Astrocyte (in vitro differentiated cells and primary cell): Measurements from ENCODE around the gene SCUBE1. TPM values are rescaled to one million over a fixed set of nuclear protein-coding genes. Genes with fewer than 3 reads are reported as not detected.

Experiments used
- DNase-seq: peaks from one replicate; pipeline ENCODE4 v3.0.0-alpha.2; 2010; ENCODE audit warnings: low read depth
- FAIRE-seq: peaks from 2 replicates; lab custom pipeline; 2011; peaks lifted over from hg19 to GRCh38; lab: Jason Lieb, UNC
- H2AFZ ChIP-seq: 2 replicates; pipeline ENCODE4 v1.6.0; 2012; ENCODE audit warnings: low read depth, low read length, inconsistent platforms
- H3K27ac ChIP-seq: 2 replicates; pipeline ENCODE4 v1.5.1; 2011; ENCODE audit warnings: low read depth, low read length, inconsistent platforms
- H3K27me3 ChIP-seq: 2 replicates; pipeline ENCODE4 v1.6.0; 2011; ENCODE audit warnings: low read length, inconsistent platforms; ENCODE audit not compliant: insufficient read depth
- H3K36me3 ChIP-seq: 2 replicates; pipeline ENCODE4 v1.5.1; 2011; ENCODE audit warnings: low read length, inconsistent platforms; ENCODE audit not compliant: insufficient read depth
- H3K4me1 ChIP-seq: 2 replicates; pipeline ENCODE4 v1.5.1; 2011; ENCODE audit warnings: low read length, inconsistent platforms; ENCODE audit not compliant: insufficient read depth
- H3K4me2 ChIP-seq: 2 replicates; pipeline ENCODE4 v1.6.0; 2012; ENCODE audit warnings: low read length, inconsistent platforms
- H3K4me3 ChIP-seq: 2 replicates; pipeline ENCODE4 v1.5.1; 2011; ENCODE audit warnings: low read depth, mild to moderate bottlenecking, low read length, inconsistent platforms; ENCODE audit not compliant: insufficient read depth
- H3K79me2 ChIP-seq: 2 replicates; pipeline ENCODE4 v1.6.0; 2012; ENCODE audit warnings: mild to moderate bottlenecking, low read length, inconsistent platforms; ENCODE audit not compliant: insufficient read depth
- H3K9ac ChIP-seq: 2 replicates; pipeline ENCODE4 v1.6.0; 2012; ENCODE audit warnings: mild to moderate bottlenecking, low read length, inconsistent platforms
- H3K9me3 ChIP-seq: 2 replicates; pipeline ENCODE4 v1.5.1; 2012; ENCODE audit warnings: low read depth, mild to moderate bottlenecking, low read length, inconsistent platforms; ENCODE audit not compliant: insufficient read depth
- H4K20me1 ChIP-seq: 2 replicates; pipeline ENCODE4 v1.6.0; 2012; ENCODE audit warnings: low read length, inconsistent platforms; ENCODE audit not compliant: insufficient read depth
- H3K27ac Mint-ChIP-seq: one replicate; pipeline ENCODE4 v1.8.0; 2021; ENCODE audit warnings: mild to moderate bottlenecking, mixed read lengths; ENCODE audit not compliant: unreplicated experiment
- H3K27me3 Mint-ChIP-seq: one replicate; pipeline ENCODE4 v1.8.0; 2021; ENCODE audit warnings: low read depth, mixed read lengths; ENCODE audit not compliant: unreplicated experiment
- H3K36me3 Mint-ChIP-seq: one replicate; pipeline ENCODE4 v1.8.0; 2021; ENCODE audit warnings: low read depth, mixed read lengths; ENCODE audit not compliant: unreplicated experiment
- H3K4me1 Mint-ChIP-seq: one replicate; pipeline ENCODE4 v1.8.0; 2021; ENCODE audit warnings: low read depth, mixed read lengths; ENCODE audit not compliant: unreplicated experiment
- H3K4me3 Mint-ChIP-seq: one replicate; pipeline ENCODE4 v1.8.0; 2021; ENCODE audit warnings: mild to moderate bottlenecking, moderate library complexity, mixed read lengths; ENCODE audit not compliant: unreplicated experiment
- H3K9me3 Mint-ChIP-seq: one replicate; pipeline ENCODE4 v1.8.0; 2021; ENCODE audit warnings: mild to moderate bottlenecking, mixed read lengths; ENCODE audit not compliant: unreplicated experiment
- CTCF ChIP-seq: IDR thresholded peaks from 2 replicates; pipeline ENCODE4 v1.5.1; 2011; ENCODE audit warnings: low read depth, mild to moderate bottlenecking, inconsistent platforms, low read length, moderate library complexity; ENCODE audit not compliant: insufficient read depth
- EZH2 ChIP-seq: IDR thresholded peaks from 2 replicates; pipeline ENCODE4 v1.6.1; 2012; ENCODE audit warnings: mild to moderate bottlenecking, low read length, inconsistent platforms; ENCODE audit not compliant: insufficient read depth
- total RNA-seq: library from RNA; stranded (reverse); gene quantifications from 2 replicates; pipeline ENCODE4 v1.2.1, GENCODE V29; 2021

SCUBE1 gene
- total RNA-seq, 1 donor from 2014 or later: 0.07 TPM

DNA sequence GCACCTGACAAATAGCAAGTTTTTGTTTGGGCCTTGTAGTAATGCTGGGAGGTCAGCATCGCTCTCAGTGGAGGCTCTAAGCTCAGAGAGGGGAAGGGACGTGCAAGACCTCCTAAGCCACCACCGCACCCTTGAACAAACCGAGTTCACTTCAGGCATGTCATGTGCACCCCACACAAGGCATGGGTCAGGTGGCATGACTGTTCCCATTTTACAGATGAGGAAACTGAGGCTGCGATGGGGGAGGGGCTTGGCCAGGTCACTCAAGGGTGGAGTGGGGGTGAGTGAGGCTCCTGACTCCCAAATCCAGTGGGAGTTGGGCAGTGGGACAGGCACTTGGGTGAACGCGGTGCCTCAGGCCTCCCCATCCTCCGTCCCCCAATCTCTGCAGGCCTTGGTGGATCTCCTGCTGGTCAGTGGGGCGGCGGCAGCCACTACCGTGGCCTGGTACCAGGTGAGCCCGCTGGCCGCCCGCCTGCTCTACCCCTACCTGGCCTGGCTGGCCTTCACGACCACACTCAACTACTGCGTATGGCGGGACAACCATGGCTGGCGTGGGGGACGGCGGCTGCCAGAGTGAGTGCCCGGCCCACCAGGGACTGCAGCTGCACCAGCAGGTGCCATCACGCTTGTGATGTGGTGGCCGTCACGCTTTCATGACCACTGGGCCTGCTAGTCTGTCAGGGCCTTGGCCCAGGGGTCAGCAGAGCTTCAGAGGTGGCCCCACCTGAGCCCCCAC lies 180.6 kb downstream of the SCUBE1 start:
- Histone ChIP-seq H4K20me1 (peaks cover 57% of the 10 kb centered on the region), H3K27me3 (no peaks in the 10 kb centered on the region), H3K4me2 (no peak overlapping the region), H3K4me3 (no peak overlapping the region), H3K9ac (no peak overlapping the region), H3K4me1 (no peaks in the 10 kb centered on the region), H3K27ac (no peak overlapping the region), H3K9me3 (no peaks in the 10 kb centered on the region), H3K79me2 (peaks cover 23% of the 10 kb centered on the region), H2AFZ (no peak overlapping the region), H3K36me3 (peaks cover 4% of the 10 kb centered on the region)
- FAIRE-seq (no peak), DNase-seq (no peak)
- Mint-ChIP-seq H3K4me3 (no peak overlapping the region), H3K4me1 (no peaks in the 10 kb centered on the region), H3K9me3 (no peaks in the 10 kb centered on the region), H3K27me3 (no peaks in the 10 kb centered on the region), H3K27ac (no peak overlapping the region), H3K36me3 (peaks cover 2% of the 10 kb centered on the region)
- TF ChIP-seq EZH2 (no peak), CTCF (no peak)

DNA sequence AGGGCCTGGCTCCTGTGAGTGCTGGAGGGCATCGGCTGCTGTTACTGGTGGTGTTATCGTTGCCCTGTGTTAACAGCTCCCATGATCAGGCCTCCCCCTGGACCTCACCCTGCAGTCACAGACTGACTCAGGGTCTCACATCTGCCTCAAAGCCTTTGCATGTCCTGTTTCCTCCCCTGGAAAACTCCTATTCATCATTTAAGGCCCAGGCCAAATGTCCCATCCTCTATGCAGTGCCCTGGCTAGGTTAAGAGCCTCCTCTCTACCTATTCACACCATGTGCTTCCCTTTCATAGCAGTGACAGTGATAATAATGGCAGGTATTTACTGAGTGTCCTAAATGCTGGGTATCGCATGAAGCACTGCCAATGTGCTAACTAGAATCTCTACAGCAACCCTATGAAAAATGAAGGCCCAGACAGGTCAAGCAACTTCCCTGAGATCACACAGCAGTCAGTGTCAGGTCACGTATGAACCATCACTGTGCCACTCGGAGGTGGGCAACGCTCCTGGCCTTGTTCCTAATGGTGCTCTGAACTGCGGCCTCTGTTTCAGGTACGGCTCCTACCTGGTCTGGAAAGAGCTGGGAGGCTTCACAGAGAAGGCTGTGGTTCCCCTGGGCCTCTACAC lies 182.6 kb downstream of the SCUBE1 start:
- Histone ChIP-seq H3K4me3 (no peak overlapping the region), H3K4me2 (no peak overlapping the region), H3K27ac (no peak overlapping the region), H3K79me2 (peaks cover 42% of the 10 kb centered on the region), H4K20me1 (peaks cover 75% of the 10 kb centered on the region), H3K36me3 (peaks cover 4% of the 10 kb centered on the region), H3K9me3 (no peaks in the 10 kb centered on the region), H3K9ac (no peak overlapping the region), H3K27me3 (no peaks in the 10 kb centered on the region), H3K4me1 (no peaks in the 10 kb centered on the region), H2AFZ (no peak overlapping the region)
- no peaks in the 10 kb centered on the region for H3K9me3 Mint-ChIP-seq
- DNase-seq: no peak
- H3K27ac Mint-ChIP-seq: no peak overlapping the region
- no peak for FAIRE-seq
- TF ChIP-seq CTCF: no peak
- no peak for TF ChIP-seq EZH2
- H3K36me3 Mint-ChIP-seq: no peaks in the 10 kb centered on the region
- no peaks in the 10 kb centered on the region for H3K4me1 Mint-ChIP-seq
- no peak overlapping the region for H3K4me3 Mint-ChIP-seq
- no peaks in the 10 kb centered on the region for H3K27me3 Mint-ChIP-seq
